WTC11 (cell line): Measurements from ENCODE around the gene SMIM41.

Experiments used
- MAX ChIP-seq: sonication (generic); formaldehyde crosslinking; IDR thresholded peaks from 2 replicates; pipeline ENCODE4 v1.8.0; 2022; ENCODE audit warnings: mild to moderate bottlenecking, missing genetic modification reagents
- MYBL2 ChIP-seq: sonication (generic); formaldehyde crosslinking; IDR thresholded peaks from 2 replicates; pipeline ENCODE4 v1.8.1; 2023; ENCODE audit warnings: mild to moderate bottlenecking, moderate library complexity, missing genetic modification reagents
- SMAD3 ChIP-seq: sonication (generic); formaldehyde crosslinking; IDR thresholded peaks from 2 replicates; pipeline ENCODE4 v1.8.0; 2022; ENCODE audit warnings: missing genetic modification reagents, mild to moderate bottlenecking, borderline replicate concordance
- TCF7 ChIP-seq: sonication (generic); formaldehyde crosslinking; IDR thresholded peaks from 2 replicates; pipeline ENCODE4 v1.8.0; 2022; ENCODE audit warnings: mild to moderate bottlenecking, low read depth, missing genetic modification reagents, moderate library complexity
- ZNF232 ChIP-seq: sonication (generic); formaldehyde crosslinking; IDR thresholded peaks from 2 replicates; pipeline ENCODE4 v1.8.0; 2022; ENCODE audit warnings: mild to moderate bottlenecking, missing genetic modification reagents
- TF ChIP-seq, protein P1 (sequence below): sonication (generic); formaldehyde crosslinking; IDR thresholded peaks from 2 replicates; pipeline ENCODE4 v1.8.1; 2023; ENCODE audit warnings: mild to moderate bottlenecking, missing genetic modification reagents, moderate library complexity
- TF ChIP-seq, protein P2 (sequence below): fragments of 200-600 bp; IDR thresholded peaks from 2 replicates; pipeline ENCODE4 v1.8.0; 2022; ENCODE audit warnings: antibody characterized with exemption
- TF ChIP-seq, protein P3 (sequence below): sonication (generic); formaldehyde crosslinking; IDR thresholded peaks from 2 replicates; pipeline ENCODE4 v1.8.1; 2022; ENCODE audit warnings: missing genetic modification reagents, borderline replicate concordance

- TF ChIP-seq, protein P1, sequence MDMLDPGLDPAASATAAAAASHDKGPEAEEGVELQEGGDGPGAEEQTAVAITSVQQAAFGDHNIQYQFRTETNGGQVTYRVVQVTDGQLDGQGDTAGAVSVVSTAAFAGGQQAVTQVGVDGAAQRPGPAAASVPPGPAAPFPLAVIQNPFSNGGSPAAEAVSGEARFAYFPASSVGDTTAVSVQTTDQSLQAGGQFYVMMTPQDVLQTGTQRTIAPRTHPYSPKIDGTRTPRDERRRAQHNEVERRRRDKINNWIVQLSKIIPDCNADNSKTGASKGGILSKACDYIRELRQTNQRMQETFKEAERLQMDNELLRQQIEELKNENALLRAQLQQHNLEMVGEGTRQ (CRISPR knock-in tag) = no peak
- TF ChIP-seq, protein P2, sequence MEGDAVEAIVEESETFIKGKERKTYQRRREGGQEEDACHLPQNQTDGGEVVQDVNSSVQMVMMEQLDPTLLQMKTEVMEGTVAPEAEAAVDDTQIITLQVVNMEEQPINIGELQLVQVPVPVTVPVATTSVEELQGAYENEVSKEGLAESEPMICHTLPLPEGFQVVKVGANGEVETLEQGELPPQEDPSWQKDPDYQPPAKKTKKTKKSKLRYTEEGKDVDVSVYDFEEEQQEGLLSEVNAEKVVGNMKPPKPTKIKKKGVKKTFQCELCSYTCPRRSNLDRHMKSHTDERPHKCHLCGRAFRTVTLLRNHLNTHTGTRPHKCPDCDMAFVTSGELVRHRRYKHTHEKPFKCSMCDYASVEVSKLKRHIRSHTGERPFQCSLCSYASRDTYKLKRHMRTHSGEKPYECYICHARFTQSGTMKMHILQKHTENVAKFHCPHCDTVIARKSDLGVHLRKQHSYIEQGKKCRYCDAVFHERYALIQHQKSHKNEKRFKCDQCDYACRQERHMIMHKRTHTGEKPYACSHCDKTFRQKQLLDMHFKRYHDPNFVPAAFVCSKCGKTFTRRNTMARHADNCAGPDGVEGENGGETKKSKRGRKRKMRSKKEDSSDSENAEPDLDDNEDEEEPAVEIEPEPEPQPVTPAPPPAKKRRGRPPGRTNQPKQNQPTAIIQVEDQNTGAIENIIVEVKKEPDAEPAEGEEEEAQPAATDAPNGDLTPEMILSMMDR = no peak
- TF ChIP-seq TCF7 (CRISPR knock-in tag) = no peak
- TF ChIP-seq MYBL2 (CRISPR knock-in tag) = no peak
- TF ChIP-seq ZNF232 (CRISPR knock-in tag) = no peak
- TF ChIP-seq SMAD3 (CRISPR knock-in tag) = no peak
- TF ChIP-seq MAX (CRISPR knock-in tag) = no peak
- TF ChIP-seq, protein P3, sequence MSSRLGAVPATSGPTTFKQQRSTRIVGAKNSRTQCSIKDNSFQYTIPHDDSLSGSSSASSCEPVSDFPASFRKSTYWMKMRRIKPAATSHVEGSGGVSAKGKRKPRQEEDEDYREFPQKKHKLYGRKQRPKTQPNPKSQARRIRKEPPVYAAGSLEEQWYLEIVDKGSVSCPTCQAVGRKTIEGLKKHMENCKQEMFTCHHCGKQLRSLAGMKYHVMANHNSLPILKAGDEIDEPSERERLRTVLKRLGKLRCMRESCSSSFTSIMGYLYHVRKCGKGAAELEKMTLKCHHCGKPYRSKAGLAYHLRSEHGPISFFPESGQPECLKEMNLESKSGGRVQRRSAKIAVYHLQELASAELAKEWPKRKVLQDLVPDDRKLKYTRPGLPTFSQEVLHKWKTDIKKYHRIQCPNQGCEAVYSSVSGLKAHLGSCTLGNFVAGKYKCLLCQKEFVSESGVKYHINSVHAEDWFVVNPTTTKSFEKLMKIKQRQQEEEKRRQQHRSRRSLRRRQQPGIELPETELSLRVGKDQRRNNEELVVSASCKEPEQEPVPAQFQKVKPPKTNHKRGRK (CRISPR knock-in tag) = no peak
Measured at GRCh38 chr12:52126050-52126604, 46.6 kb downstream of the SMIM41 start.
